GM10266 (cell line): Measurements from ENCODE around the gene NMT2.

Experiments used
- DNase-seq: peaks from one replicate; pipeline ENCODE4 v3.0.0; 2012; ENCODE audit errors: extremely low spot score
- TF ChIP-seq, protein P1 (sequence below): IDR thresholded peaks from 2 replicates; pipeline ENCODE4 v1.5.1; 2012; ENCODE audit warnings: mild to moderate bottlenecking, low read depth; ENCODE audit not compliant: control insufficient read depth, insufficient read depth; ENCODE audit errors: missing control alignments

The NMT2 gene

DNA sequence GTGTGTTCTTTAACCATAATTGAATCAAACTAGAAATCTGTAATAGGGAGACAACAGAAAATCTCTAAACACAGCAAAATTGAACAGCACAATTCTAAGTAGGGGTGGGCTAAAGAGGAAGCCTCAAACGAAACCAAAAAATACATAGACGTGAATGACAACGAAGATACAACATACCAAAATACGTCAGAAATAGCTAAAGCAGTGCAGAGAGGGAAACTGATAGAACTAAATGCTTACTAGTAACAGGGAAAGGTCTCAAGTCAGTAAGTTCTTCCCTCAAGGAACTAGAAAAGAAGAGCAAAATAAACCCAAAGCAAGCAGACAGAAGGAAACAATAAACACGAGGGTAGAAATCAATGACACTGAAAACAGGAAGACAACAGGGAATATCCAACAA is 52.3 kb downstream of the NMT2 start:
- DNase-seq = no peak
- TF ChIP-seq, protein P1, sequence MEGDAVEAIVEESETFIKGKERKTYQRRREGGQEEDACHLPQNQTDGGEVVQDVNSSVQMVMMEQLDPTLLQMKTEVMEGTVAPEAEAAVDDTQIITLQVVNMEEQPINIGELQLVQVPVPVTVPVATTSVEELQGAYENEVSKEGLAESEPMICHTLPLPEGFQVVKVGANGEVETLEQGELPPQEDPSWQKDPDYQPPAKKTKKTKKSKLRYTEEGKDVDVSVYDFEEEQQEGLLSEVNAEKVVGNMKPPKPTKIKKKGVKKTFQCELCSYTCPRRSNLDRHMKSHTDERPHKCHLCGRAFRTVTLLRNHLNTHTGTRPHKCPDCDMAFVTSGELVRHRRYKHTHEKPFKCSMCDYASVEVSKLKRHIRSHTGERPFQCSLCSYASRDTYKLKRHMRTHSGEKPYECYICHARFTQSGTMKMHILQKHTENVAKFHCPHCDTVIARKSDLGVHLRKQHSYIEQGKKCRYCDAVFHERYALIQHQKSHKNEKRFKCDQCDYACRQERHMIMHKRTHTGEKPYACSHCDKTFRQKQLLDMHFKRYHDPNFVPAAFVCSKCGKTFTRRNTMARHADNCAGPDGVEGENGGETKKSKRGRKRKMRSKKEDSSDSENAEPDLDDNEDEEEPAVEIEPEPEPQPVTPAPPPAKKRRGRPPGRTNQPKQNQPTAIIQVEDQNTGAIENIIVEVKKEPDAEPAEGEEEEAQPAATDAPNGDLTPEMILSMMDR = no peak

DNA sequence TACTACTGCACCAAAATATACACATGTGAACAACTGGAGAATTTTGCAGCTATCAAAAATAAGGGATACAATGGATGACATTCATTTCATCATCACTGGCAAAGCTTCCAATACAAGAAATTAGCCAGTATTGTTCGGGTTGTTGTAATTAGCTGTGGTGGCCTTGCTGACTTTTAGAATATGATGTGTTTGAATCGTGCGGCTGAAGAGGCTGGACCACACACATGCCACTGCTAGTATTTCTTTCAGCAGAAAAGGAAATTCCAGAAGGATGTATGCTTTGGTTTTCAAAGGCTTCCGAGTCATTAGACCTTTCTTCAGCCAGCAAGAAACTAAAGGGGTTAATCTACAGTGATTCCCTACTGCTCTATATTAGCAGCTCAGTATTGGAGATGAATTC is 54.7 kb downstream of the NMT2 start:
- TF ChIP-seq, protein P1 = no peak
- no peak for DNase-seq

DNA sequence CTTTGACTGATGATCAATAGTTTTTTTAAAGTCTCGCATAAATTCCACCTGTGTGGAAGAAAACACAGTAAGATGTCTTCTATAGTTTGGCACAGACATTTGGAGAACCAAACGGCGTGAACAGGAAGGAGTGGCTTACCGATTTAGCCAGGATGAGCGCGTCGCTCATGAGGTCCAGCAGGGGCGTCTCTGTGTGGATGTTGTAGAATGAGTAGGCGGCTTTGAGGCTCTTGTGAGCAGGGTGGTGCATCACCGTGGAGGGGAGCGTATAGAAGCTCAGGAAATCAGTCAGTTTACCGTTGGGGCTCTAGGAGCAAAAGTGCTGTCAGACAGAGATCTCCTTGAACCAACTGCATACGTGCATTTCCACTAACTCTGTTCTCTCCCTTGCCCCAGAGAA is 55.8 kb downstream of the NMT2 start:
- TF ChIP-seq, protein P1 = no peak
- no peak for DNase-seq

DNA sequence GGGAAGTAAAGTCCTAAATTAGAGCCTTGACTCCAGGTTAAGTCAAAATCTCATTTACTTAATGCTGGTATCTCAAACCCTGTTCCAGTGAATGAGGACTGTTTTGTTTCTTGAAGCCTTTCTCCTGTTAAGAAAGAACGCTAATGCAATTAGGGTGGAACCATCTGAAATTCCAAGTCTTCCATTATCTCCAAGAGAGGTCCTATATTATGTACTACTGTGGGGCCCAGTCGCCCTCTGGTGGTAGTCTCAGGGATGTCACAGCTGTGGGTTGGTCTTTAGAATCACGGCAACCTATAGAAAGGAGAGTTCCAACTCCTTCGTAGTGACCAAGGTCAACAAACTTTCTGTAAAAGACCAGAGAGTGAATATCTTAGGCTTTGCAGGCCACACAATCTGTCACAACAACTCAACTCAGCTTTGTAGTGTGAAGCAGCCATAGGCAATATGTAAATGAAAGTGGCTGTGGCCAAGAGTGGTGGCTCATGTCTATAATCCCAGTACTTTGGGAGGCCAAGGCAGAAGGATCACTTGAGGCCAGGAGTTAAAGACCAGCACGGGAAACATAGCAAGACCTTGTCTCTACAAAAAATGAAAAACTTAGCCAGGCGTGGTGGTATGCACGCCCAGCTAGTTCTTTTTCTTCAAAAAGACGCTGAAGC is 62.0 kb downstream of the NMT2 start:
- TF ChIP-seq, protein P1 = peak; percentile 74

DNA sequence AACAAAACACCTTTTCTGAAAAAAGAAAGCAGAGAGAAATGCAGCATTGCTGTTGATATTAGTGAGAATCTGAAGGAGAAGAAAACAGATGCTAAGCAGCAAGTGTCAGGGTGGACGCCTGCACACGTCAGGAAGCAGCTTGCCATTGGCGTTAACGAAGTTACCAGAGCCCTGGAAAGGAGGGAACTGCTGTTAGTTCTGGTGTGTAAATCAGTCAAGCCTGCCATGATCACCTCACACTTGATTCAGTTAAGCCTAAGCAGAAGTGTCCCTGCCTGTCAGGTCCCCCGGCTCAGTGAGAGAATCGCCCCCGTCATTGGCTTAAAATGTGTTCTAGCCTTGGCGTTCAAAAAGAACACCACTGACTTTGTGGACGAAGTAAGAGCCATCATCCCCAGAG is 65.0 kb downstream of the NMT2 start:
- TF ChIP-seq, protein P1 = no peak
- no peak for DNase-seq

More for the DNA sequence above, 62.0 kb downstream of the NMT2 start:
- DNase-seq = peak; percentile 46

DNA sequence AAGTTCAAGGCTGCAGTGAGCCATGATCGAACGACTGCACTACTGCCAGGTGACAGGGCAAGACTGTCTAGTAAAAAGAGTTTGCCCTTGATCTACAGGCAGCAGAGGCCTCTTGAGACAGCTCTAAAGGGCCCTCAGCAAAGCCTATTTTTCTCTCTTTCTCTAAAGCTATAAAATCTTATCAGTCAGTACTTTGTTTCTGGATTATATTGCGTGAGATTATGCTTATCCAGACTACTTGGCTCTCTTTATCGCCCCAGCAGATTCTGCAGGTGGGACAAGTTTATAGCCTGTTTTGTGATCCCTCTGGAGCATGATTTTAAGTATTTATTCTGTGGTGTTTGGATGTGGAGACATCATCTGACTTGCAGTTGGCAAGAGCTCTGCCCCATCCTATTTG is 68.6 kb downstream of the NMT2 start:
- DNase-seq = no peak
- TF ChIP-seq, protein P1 = no peak

DNA sequence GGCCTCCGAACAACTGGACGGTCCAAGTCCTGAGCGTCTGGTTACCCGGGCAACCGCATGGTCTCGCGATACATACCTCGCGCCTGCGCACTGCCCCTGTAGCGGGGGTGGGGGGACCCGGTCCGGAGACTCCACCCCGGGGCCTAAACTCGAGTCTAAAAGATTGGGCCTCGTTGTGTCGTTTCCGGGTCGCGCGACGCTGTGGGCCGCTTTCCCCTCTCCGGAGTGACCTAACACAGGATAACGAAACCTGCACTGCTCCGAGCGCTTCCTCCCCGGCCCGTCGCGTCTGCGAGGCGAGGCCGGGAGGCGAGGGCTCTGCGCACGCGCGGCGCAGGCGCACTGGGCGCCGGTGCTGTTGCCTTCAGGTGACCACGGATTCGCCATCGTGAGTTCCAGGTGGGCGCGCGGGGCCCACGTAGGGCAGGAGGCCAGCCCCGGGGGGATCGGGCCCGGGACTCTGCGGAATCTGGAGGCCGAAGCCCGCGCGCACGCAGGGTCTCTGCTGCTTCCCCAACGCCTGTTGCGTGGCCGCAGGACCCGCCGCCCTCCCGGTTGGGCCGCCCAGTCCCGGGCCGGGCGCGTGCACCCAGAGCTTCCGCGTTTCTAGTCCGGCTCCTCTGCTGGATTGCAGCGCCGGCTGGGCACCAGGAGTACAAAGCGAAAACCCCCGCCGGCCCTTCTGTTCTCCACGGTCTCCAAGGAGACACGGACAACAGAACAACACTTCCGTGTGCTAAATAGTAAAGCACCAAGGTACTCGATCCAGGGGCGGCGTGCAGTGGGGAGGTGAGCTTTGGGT is 71.3 kb downstream of the NMT2 start, which contains the start of gene RPP38:
Gene RPP38, plus strand, starts transcription at position 345 of the 802 bp plus-strand sequence. CDS start 5,960 bp downstream, outside the sequence.
- TF ChIP-seq, protein P1 = no peak
- DNase-seq = peak; percentile 98
